Common myeloid progenitor, CD34-positive (primary cell): ENCODE measurements around the gene ULK1.
"Not testable (repeated sequence)": the region's sequence is repeated elsewhere in the genome, so short reads cannot be mapped to it uniquely, and the experiment has no call there.

Experiments used
- CTCF ChIA-PET: fragments of 350-600 bp; sonication (Branson Sonifier 250); formaldehyde crosslinking; loops from one replicate; lab custom pipeline; 2021; ENCODE audit warnings: antibody characterized with exemption; lab: Charles Lee
- POLR2A ChIA-PET: fragments of 350-600 bp; sonication (Branson Sonifier 250); formaldehyde crosslinking; loops from one replicate; lab custom pipeline; 2021; ENCODE audit warnings: antibody characterized with exemption; lab: Charles Lee
- DNase-seq, 3 donors: peaks; one replicate each; pipeline versions ENCODE4 v3.0.0 to v3.0.0-alpha.2; 2013
- H3K27ac ChIP-seq, 2 experiments: 1 replicate in 1 of 2; 2 replicates in 1 of 2; pipeline ENCODE4 v1.7.0; 2013; ENCODE audit warnings: inconsistent platforms in 2 of 2, low read length in 2 of 2, mild to moderate bottlenecking in 2 of 2, low read depth in 1 of 2, moderate library complexity in 1 of 2; ENCODE audit not compliant: severe bottlenecking in 2 of 2, insufficient read depth in 1 of 2, poor library complexity in 1 of 2
- H3K27me3 ChIP-seq, 5 experiments: replicated peaks in 2 of 5; 1 replicate in 3 of 5; 2 replicates in 2 of 5; pipeline versions ENCODE4 v1.6.1 to v1.7.0; 2013; ENCODE audit warnings: low read length in 4 of 5, mild to moderate bottlenecking in 2 of 5, moderate library complexity in 2 of 5, inconsistent platforms in 1 of 5; ENCODE audit not compliant: insufficient read depth in 5 of 5, control insufficient read depth in 4 of 5
- H3K36me3 ChIP-seq, 4 experiments: 1 replicate in 2 of 4; 2 replicates in 2 of 4; pipeline versions ENCODE4 v1.6.1 to v1.7.0; 2013; ENCODE audit warnings: low read length in 3 of 4, control low read depth in 1 of 4, mild to moderate bottlenecking in 1 of 4; ENCODE audit not compliant: control insufficient read depth in 4 of 4, insufficient read depth in 4 of 4
- H3K4me1 ChIP-seq, 4 experiments: 1 replicate in 3 of 4; 2 replicates in 1 of 4; pipeline versions ENCODE4 v1.6.1 to v1.7.1; 2013; ENCODE audit warnings: low read length in 3 of 4, mild to moderate bottlenecking in 3 of 4, control low read depth in 1 of 4, inconsistent platforms in 1 of 4, moderate library complexity in 1 of 4; ENCODE audit not compliant: control insufficient read depth in 4 of 4, insufficient read depth in 4 of 4; ENCODE audit errors: control extremely low read depth in 1 of 4
- H3K4me3 ChIP-seq, 7 experiments: 1 replicate in 4 of 7; 2 replicates in 3 of 7; pipeline versions ENCODE4 v1.5.1 to v1.7.0; 2013; ENCODE audit warnings: mild to moderate bottlenecking in 7 of 7, low read length in 6 of 7, moderate library complexity in 6 of 7, inconsistent platforms in 2 of 7, low read depth in 2 of 7, control low read depth in 1 of 7; ENCODE audit not compliant: insufficient read depth in 4 of 7, control insufficient read depth in 1 of 7; ENCODE audit errors: extremely low read depth in 1 of 7
- H3K9me3 ChIP-seq, 5 experiments: 1 replicate in 4 of 5; 2 replicates in 1 of 5; pipeline versions ENCODE4 v1.6.1 to v1.7.1; 2013; ENCODE audit warnings: low read length in 4 of 5, mild to moderate bottlenecking in 2 of 5, inconsistent platforms in 1 of 5, low read depth in 1 of 5, moderate library complexity in 1 of 5; ENCODE audit not compliant: control insufficient read depth in 4 of 5, insufficient read depth in 2 of 5; ENCODE audit errors: control extremely low read depth in 1 of 5
- WGBS: methylation state at CpG from one replicate; pipeline ENCODE4 v1.1.5; 2013; ENCODE audit not compliant: insufficient coverage; 5-methylcytosine and 5-hydroxymethylcytosine counted together

The ULK1 gene

DNA sequence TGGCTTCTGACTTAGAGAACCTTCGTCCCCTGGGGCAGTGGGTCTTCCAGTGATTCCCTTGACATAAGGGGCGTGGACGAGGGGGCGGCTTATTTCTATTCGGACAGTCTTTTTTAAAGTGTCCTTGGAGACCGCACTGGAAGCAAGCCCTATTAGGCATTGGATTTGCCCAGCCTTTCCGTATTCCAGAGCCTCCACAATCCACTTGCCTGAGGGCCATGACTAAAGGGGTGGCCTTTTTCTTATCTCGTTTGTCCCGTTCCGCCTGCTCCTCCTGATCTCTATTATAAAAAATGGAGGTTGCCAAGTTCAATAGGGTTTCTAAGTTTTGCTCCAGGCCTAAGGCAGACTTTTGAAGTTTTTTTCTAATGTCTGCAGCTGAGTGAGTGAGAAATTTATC, 17.2 kb upstream of the ULK1 start:
- H3K27me3 ChIP-seq, H3K9me3 ChIP-seq, H3K4me3 ChIP-seq, CTCF ChIA-PET, DNase-seq, H3K36me3 ChIP-seq, H3K27ac ChIP-seq, H3K4me1 ChIP-seq, POLR2A ChIA-PET: not testable (repeated sequence)
- WGBS = 97% methylated on average over 7 of the region's 10 CpGs

DNA sequence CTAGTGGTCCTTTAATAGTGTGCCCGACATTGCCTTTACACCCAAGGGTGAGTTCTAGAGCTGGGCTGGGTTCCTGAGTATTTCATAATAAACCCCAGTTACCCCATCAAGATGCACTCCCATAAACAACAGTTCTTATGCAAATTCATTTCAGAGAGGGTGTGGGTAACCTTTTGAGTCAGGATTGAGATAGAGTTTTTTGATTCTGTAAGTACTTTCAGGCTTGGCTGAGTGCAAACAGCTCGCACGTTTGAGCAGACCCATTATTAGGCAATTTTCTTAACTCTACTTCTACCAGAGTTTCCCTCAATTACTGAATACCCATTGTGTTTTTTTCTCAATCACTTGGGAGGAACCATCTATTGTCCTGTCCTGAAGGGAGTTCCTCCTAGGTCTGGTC, 16.0 kb upstream of the ULK1 start:
- H3K27me3 ChIP-seq, H3K4me1 ChIP-seq, POLR2A ChIA-PET, H3K4me3 ChIP-seq, H3K36me3 ChIP-seq, H3K27ac ChIP-seq, H3K9me3 ChIP-seq, CTCF ChIA-PET, DNase-seq: not testable (repeated sequence)
- no CpG with 5 or more reads among the region's 3 CpGs for WGBS

DNA sequence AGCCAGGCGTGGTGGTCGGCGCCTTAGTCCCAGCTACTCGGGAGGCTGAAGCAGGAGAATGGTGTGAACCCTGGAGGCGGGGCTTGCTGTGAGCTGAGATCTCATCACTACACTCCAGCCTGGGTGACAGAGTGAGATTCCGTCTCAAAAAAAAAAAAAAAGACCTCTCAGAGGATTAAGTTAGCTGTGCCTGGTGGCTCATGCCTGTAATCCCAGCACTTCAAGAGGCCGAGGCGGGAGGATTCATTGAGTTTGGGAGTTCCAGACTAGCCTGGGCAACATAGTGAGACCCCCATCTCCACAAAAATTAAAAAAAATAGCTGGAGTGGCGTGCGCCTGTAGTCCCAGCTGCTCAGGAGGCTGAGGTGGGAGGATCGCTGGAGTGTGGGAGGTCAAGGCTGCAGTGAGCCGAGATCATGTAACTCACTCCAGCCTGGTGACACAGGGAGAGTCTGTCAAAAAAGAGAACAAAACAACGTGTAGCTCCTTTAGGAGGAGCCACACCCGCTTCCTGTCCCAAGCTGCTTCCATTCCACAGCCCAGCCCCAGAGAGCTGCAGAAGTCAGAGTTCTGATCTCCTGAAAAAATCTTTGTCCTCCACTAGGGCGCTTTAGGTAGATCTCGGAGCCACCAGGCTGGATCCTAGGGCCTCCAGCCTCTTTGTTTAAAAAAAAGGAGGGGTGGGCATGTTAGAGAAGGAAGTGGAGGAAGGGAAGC, 11.5 kb upstream of the ULK1 start:
- no peak overlapping the region for H3K27ac ChIP-seq
- H3K27me3 ChIP-seq = peaks cover 0 to 1% (median 0%) of the 10 kb centered on the region in 5 experiments
- no peak overlapping the region for H3K4me3 ChIP-seq
- H3K4me1 ChIP-seq = peaks cover 0 to 4% (median 1%) of the 10 kb centered on the region in 4 experiments
- ChIA-PET CTCF (interaction anchor here (1.2 kb wide), 1 partner anchor 46 kb away, joined by 4 read pairs; no protein-coding TSS in a partner anchor), POLR2A (no interaction called here)
- no peaks in the 10 kb centered on the region for H3K36me3 ChIP-seq
- no peak for DNase-seq
- H3K9me3 ChIP-seq = peaks cover 0 to 8% (median 3%) of the 10 kb centered on the region in 5 experiments
- WGBS = 83% methylated on average over 12 of the region's 16 CpGs

DNA sequence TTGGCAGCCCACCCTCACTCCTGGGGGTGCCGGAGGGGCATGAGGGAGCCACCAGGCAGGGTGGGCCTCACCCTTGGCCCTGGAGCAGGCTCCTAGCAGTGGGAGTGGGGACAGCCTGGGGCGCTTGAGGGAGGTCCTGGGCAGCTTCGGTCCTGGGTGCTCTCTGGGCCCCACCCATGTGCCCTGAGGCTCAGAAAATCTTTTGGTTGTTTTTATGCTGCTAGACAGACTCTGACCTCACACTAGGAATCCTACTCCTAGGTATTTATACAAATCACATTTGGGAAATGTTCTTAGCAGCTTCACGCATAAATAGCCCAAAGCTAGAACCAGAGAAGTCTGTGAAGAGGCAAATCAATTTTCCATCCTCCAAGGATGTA, 10.9 kb upstream of the ULK1 start:
- Histone ChIP-seq H3K4me1 (peaks cover 0 to 4% (median 1%) of the 10 kb centered on the region in 4 experiments), H3K27ac (no peak overlapping the region), H3K36me3 (no peaks in the 10 kb centered on the region), H3K4me3 (no peak overlapping the region), H3K9me3 (peaks cover 0 to 8% (median 3%) of the 10 kb centered on the region in 5 experiments), H3K27me3 (peaks cover 0 to 1% (median 0%) of the 10 kb centered on the region in 5 experiments)
- DNase-seq = no peak
- 90% methylated on average over 2 of the region's 4 CpGs for WGBS
- POLR2A ChIA-PET = no interaction called here
- CTCF ChIA-PET = interaction anchor here (1.2 kb wide), 1 partner anchor 46 kb away, joined by 4 read pairs; no protein-coding TSS in a partner anchor

DNA sequence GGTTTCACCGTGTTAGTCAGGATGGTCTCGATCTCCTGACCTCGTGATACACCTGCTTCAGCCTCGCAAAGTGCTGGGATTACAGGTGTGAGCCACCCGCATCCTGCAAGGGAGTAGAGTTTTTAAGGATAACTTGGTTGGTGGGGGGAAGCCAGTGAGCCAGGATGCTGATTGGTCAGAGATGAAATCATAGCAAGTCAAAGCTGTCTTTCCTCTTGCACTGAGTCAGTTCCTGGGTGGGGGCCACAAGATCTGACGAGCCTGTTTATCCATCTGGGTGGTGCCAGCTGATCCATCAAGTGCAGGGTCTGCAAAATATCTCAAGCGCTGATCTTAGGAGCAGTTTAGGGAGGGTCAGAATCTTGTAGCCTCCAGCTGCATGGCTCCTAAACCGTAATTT, 9.3 kb upstream of the ULK1 start:
- POLR2A ChIA-PET, H3K27me3 ChIP-seq, H3K9me3 ChIP-seq, H3K4me1 ChIP-seq, H3K4me3 ChIP-seq, H3K27ac ChIP-seq, DNase-seq, CTCF ChIA-PET, H3K36me3 ChIP-seq: not testable (repeated sequence)
- WGBS = 98% methylated on average over 6 of the region's 8 CpGs

DNA sequence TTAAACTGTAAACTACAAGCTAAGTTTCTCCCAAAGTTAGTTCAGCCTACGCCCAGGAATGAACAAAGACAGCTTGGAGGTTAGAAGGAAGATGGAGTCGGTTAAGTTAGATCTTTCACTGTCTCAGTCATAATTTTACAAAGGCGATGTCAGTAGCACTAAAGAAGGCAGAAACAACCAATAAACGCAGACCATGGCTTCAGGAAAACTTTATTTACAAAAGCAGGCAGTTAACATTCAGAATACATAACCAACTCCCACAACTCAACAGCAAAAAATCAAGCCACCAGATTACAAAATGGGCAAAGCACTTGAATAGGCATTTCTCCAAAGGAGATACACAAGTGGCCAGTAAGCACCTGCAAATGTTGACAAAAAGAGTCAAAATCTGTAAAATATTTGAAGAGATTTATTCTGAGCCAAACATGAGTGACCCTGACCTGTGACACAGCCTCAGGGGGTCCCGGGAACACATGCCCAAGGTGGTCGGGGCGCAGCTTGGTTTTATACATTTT, 8.8 kb upstream of the ULK1 start:
- 88% methylated on average over 3 of the region's 7 CpGs for WGBS
- POLR2A ChIA-PET = no interaction called here
- H3K4me1 ChIP-seq = peaks cover 0 to 4% (median 1%) of the 10 kb centered on the region in 4 experiments

DNA sequence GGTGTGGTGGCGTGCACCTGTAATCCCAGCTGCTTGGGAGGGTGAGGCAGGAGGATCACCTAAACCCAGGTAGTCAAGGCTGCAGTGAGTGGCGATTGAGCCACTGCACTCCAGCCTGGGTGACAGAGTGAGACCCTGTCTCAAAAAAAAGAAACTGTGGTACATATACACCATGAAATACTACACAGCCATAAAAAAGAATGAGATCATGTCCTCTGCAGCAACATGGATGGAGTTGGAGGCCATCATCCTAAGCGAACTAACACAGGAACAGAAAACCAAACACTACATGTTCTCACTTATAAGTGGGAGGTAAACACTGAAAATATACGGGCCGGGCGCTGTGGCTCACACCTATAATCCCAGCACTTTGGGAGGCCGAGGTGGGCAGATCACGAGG, 2.7 kb upstream of the ULK1 start:
- H3K4me1 ChIP-seq = peaks cover 0 to 17% (median 14%) of the 10 kb centered on the region in 4 experiments
- POLR2A ChIA-PET, H3K27ac ChIP-seq, DNase-seq, H3K4me3 ChIP-seq, H3K9me3 ChIP-seq, H3K36me3 ChIP-seq, H3K27me3 ChIP-seq, CTCF ChIA-PET: not testable (repeated sequence)
- WGBS = no CpG with 5 or more reads among the region's 8 CpGs

More for the DNA sequence above, 8.8 kb upstream of the ULK1 start:
- Histone ChIP-seq H3K9me3 (peaks cover 0 to 8% (median 3%) of the 10 kb centered on the region in 5 experiments), H3K36me3 (no peaks in the 10 kb centered on the region), H3K4me3 (no peak overlapping the region), H3K27ac (no peak overlapping the region), H3K27me3 (peaks cover 0 to 1% (median 0%) of the 10 kb centered on the region in 5 experiments)
- DNase-seq = no peak
- CTCF ChIA-PET = no interaction called here
